Fibroblast of lung (primary cell): ENCODE results near the gene ALDH4A1. TPM values are rescaled to one million over a fixed set of nuclear protein-coding genes. Genes with fewer than 3 reads are reported as not detected.

Experiments
- DNase-seq, 2 donors: peaks; one replicate each; pipeline versions ENCODE4 v3.0.0 to v3.0.0-alpha.2; 2010; ENCODE audit warnings: low read depth in 2 of 2
- H2AFZ ChIP-seq: 2 replicates; pipeline ENCODE4 v1.5.1; 2012; ENCODE audit warnings: low read length, control low read depth, inconsistent platforms
- H3K27ac ChIP-seq: 2 replicates; pipeline ENCODE4 v1.5.1; 2011; ENCODE audit warnings: low read length, control low read depth; ENCODE audit not compliant: insufficient read depth
- H3K27me3 ChIP-seq: 2 replicates; pipeline ENCODE4 v1.5.1; 2011; ENCODE audit warnings: mild to moderate bottlenecking, low read length; ENCODE audit not compliant: control insufficient read depth, insufficient read depth
- H3K36me3 ChIP-seq: 2 replicates; pipeline ENCODE4 v1.5.1; 2011; ENCODE audit warnings: low read length; ENCODE audit not compliant: control insufficient read depth, insufficient read depth
- H3K4me1 ChIP-seq: 2 replicates; pipeline ENCODE4 v1.5.1; 2011; ENCODE audit warnings: low read length; ENCODE audit not compliant: control insufficient read depth, insufficient read depth; ENCODE audit errors: extremely low read depth
- H3K4me2 ChIP-seq: 2 replicates; pipeline ENCODE4 v1.5.1; 2011; ENCODE audit warnings: low read length, control low read depth; ENCODE audit not compliant: insufficient read depth; ENCODE audit errors: extremely low read depth
- H3K4me3 ChIP-seq, 4 experiments: fragments of 200-600 bp in 1 of 4; sonication (generic) in 1 of 4; replicated peaks in 1 of 4; 2 replicates each; pipeline ENCODE4 v1.5.1; 2011 to 2016; ENCODE audit warnings: low read length in 4 of 4, low read depth in 3 of 4, mild to moderate bottlenecking in 3 of 4, control low read depth in 2 of 4, inconsistent platforms in 1 of 4, mixed read lengths in 1 of 4; ENCODE audit not compliant: insufficient read depth in 1 of 4; ENCODE audit errors: control extremely low read depth in 1 of 4
- H3K79me2 ChIP-seq: 2 replicates; pipeline ENCODE4 v1.5.1; 2012; ENCODE audit warnings: mild to moderate bottlenecking, low read length, inconsistent platforms; ENCODE audit not compliant: control insufficient read depth, insufficient read depth
- H3K9ac ChIP-seq: 2 replicates; pipeline ENCODE4 v1.5.1; 2011; ENCODE audit warnings: mild to moderate bottlenecking, low read length, control low read depth; ENCODE audit not compliant: insufficient read depth
- H3K9me3 ChIP-seq: 2 replicates; pipeline ENCODE4 v1.5.1; 2012; ENCODE audit warnings: low read depth, low read length; ENCODE audit not compliant: control insufficient read depth, insufficient read depth
- H4K20me1 ChIP-seq: 2 replicates; pipeline ENCODE4 v1.5.1; 2011; ENCODE audit warnings: low read length; ENCODE audit not compliant: control insufficient read depth, insufficient read depth; ENCODE audit errors: extremely low read depth
- CTCF ChIP-seq, 2 donors: IDR thresholded peaks in 1 of 2; conservative IDR thresholded peaks in 1 of 2; 1 replicate in 1 of 2; 2 replicates in 1 of 2; pipeline ENCODE4 v1.5.1; 2011 to 2012; ENCODE audit warnings: low read length in 2 of 2, control low read depth in 1 of 2, inconsistent platforms in 1 of 2, low read depth in 1 of 2, mild to moderate bottlenecking in 1 of 2
- EZH2 ChIP-seq: IDR thresholded peaks from 2 replicates; pipeline ENCODE4 v1.5.1; 2012; ENCODE audit warnings: low read length, control low read depth, mild to moderate bottlenecking; ENCODE audit errors: missing control alignments
- polyA plus RNA-seq, 2 donors: library from polyadenylated mRNA; depleted of rRNA in 1 of 2; stranded (reverse) in 1 of 2; unstranded in 1 of 2; fragments of >200 nt; gene quantifications; 2 replicates each; pipeline ENCODE4 v1.2.1, GENCODE V29; 2011 to 2012; ENCODE audit warnings: missing spikeins in 1 of 2
- total RNA-seq: library from RNA; depleted of rRNA; stranded (reverse); fragments of >200 nt; gene quantifications from 2 replicates; pipeline ENCODE4 v1.2.1, GENCODE V29; 2014

Gene ALDH4A1
- total and polyA plus RNA-seq, 2 donors (not counting 1 experiment from before 2014, with no cell fraction given): 6.9 to 11.9 TPM

GRCh38 chr1:18931730-18932129 is 29.4 kb upstream of the ALDH4A1 start:
- no peak for TF ChIP-seq EZH2
- no peak for TF ChIP-seq CTCF (conservative IDR thresholded peaks at IDR 0.05 in 1 of 2, IDR thresholded peaks at IDR 0.05 in 1 of 2; ENCODE audit: low read depth in 1 of 2, low read length in 2 of 2)
- H3K79me2 ChIP-seq: peaks cover 26% of the 10 kb centered on the region

GRCh38 chr1:18929686-18930085 is 27.3 kb upstream of the ALDH4A1 start:
- no peak overlapping the region for H2AFZ ChIP-seq
- H3K9me3 ChIP-seq: no peaks in the 10 kb centered on the region
- H3K79me2 ChIP-seq: peaks cover 28% of the 10 kb centered on the region
- peak overlapping the region; percentile 30 for H3K27ac ChIP-seq
- H3K4me1 ChIP-seq: peaks cover 35% of the 10 kb centered on the region
- peak; percentile 88 to 89 for DNase-seq
- H4K20me1 ChIP-seq: no peaks in the 10 kb centered on the region
- H3K36me3 ChIP-seq: no peaks in the 10 kb centered on the region
- TF ChIP-seq CTCF (conservative IDR thresholded peaks at IDR 0.05 in 1 of 2, IDR thresholded peaks at IDR 0.05 in 1 of 2; ENCODE audit: low read depth in 1 of 2, low read length in 2 of 2) (no peak), EZH2 (no peak)
- H3K9ac ChIP-seq: no peak overlapping the region
- H3K4me2 ChIP-seq: no peak overlapping the region
- no peak overlapping the region for H3K4me3 ChIP-seq
- H3K27me3 ChIP-seq: no peaks in the 10 kb centered on the region

More at GRCh38 chr1:18931730-18932129, 29.4 kb upstream of the ALDH4A1 start:
- no peak for DNase-seq
- no peak overlapping the region for H3K27ac ChIP-seq
- H3K36me3 ChIP-seq: no peaks in the 10 kb centered on the region
- H3K4me3 ChIP-seq: no peak overlapping the region
- no peak overlapping the region for H3K4me2 ChIP-seq
- H4K20me1 ChIP-seq: no peaks in the 10 kb centered on the region
- H3K4me1 ChIP-seq: peaks cover 28% of the 10 kb centered on the region
- no peak overlapping the region for H2AFZ ChIP-seq
- no peaks in the 10 kb centered on the region for H3K9me3 ChIP-seq
- no peaks in the 10 kb centered on the region for H3K27me3 ChIP-seq
- no peak overlapping the region for H3K9ac ChIP-seq

- Histone ChIP-seq H3K9ac (no peak overlapping the region), H3K9me3 (no peaks in the 10 kb centered on the region), H3K4me3 (no peak overlapping the region), H3K27me3 (no peaks in the 10 kb centered on the region), H4K20me1 (no peaks in the 10 kb centered on the region), H3K4me2 (no peak overlapping the region), H3K79me2 (peaks cover 33% of the 10 kb centered on the region), H3K36me3 (no peaks in the 10 kb centered on the region), H3K27ac (peak overlapping the region; percentile 30), H3K4me1 (peaks cover 41% of the 10 kb centered on the region), H2AFZ (no peak overlapping the region)
- no peak for TF ChIP-seq CTCF (conservative IDR thresholded peaks at IDR 0.05 in 1 of 2, IDR thresholded peaks at IDR 0.05 in 1 of 2; ENCODE audit: low read depth in 1 of 2, low read length in 2 of 2)
- TF ChIP-seq EZH2: no peak
- DNase-seq: no peak
Measured at GRCh38 chr1:18928985-18929384, 26.6 kb upstream of the ALDH4A1 start.
